Osteoblast (primary cell): ENCODE results near the gene VMO1. TPM values are rescaled to one million over a fixed set of nuclear protein-coding genes. Genes with fewer than 3 reads are reported as not detected.

Source experiments
- DNase-seq: peaks from one replicate; pipeline ENCODE4 v3.0.0; 2011; ENCODE audit warnings: low spot score, mixed read lengths; ENCODE audit not compliant: insufficient read length; ENCODE audit errors: missing footprints
- H2AFZ ChIP-seq: 2 replicates; pipeline ENCODE4 v1.6.0; 2011; ENCODE audit warnings: mild to moderate bottlenecking, low read length
- H3K27ac ChIP-seq: 2 replicates; pipeline ENCODE4 v1.5.1; 2011; ENCODE audit warnings: mild to moderate bottlenecking, low read depth, low read length, moderate library complexity
- H3K27me3 ChIP-seq: 2 replicates; pipeline ENCODE4 v1.6.0; 2012; ENCODE audit warnings: mild to moderate bottlenecking, control low read depth, inconsistent platforms, low read length, moderate library complexity; ENCODE audit not compliant: insufficient read depth
- H3K36me3 ChIP-seq: 2 replicates; pipeline ENCODE4 v1.5.1; 2011; ENCODE audit warnings: mild to moderate bottlenecking, low read length, control low read depth, moderate library complexity; ENCODE audit not compliant: insufficient read depth
- H3K4me1 ChIP-seq: 2 replicates; pipeline ENCODE4 v1.5.1; 2011; ENCODE audit warnings: mild to moderate bottlenecking, low read length, control low read depth, moderate library complexity; ENCODE audit not compliant: insufficient read depth
- H3K4me2 ChIP-seq: 2 replicates; pipeline ENCODE4 v1.6.0; 2011; ENCODE audit warnings: mild to moderate bottlenecking, low read length; ENCODE audit not compliant: insufficient read depth
- H3K4me3 ChIP-seq: fragments of 200-600 bp; sonication (generic); 3 replicates; pipeline ENCODE4 v1.5.1; 2012; ENCODE audit warnings: mild to moderate bottlenecking, low read length, inconsistent platforms; ENCODE audit not compliant: insufficient read depth
- H3K79me2 ChIP-seq: 2 replicates; pipeline ENCODE4 v1.6.0; 2012; ENCODE audit warnings: mild to moderate bottlenecking, low read length, control low read depth, inconsistent platforms; ENCODE audit not compliant: insufficient read depth
- H3K9me3 ChIP-seq: 2 replicates; pipeline ENCODE4 v1.5.1; 2011; ENCODE audit warnings: low read depth, low read length, control low read depth
- H4K20me1 ChIP-seq: 2 replicates; pipeline ENCODE4 v1.6.0; 2012; ENCODE audit warnings: mild to moderate bottlenecking, low read length, control low read depth; ENCODE audit not compliant: insufficient read depth
- CTCF ChIP-seq: IDR thresholded peaks from 2 replicates; pipeline ENCODE4 v1.5.1; 2011; ENCODE audit warnings: mild to moderate bottlenecking, low read depth, low read length, moderate library complexity; ENCODE audit errors: extremely low read depth
- total RNA-seq: library from RNA; depleted of rRNA; stranded (reverse); fragments of >200 nt; gene quantifications from 2 replicates; pipeline ENCODE4 v1.2.3, GENCODE V29; 2012

The VMO1 gene
- total RNA-seq, 1 donor: not detected

GRCh38 chr17:4743216-4743615, 42.9 kb downstream of the VMO1 start:
- DNase-seq: no peak
- H4K20me1 ChIP-seq: no peaks in the 10 kb centered on the region
- H3K27ac ChIP-seq: no peak overlapping the region
- H3K9me3 ChIP-seq: no peaks in the 10 kb centered on the region
- TF ChIP-seq CTCF: no peak
- H3K4me3 ChIP-seq: no peak overlapping the region
- H3K4me2 ChIP-seq: no peak overlapping the region
- H3K36me3 ChIP-seq: no peaks in the 10 kb centered on the region
- peaks cover 10% of the 10 kb centered on the region for H3K4me1 ChIP-seq
- H2AFZ ChIP-seq: no peak overlapping the region
- no peaks in the 10 kb centered on the region for H3K79me2 ChIP-seq
- H3K27me3 ChIP-seq: peaks cover 27% of the 10 kb centered on the region

DNA sequence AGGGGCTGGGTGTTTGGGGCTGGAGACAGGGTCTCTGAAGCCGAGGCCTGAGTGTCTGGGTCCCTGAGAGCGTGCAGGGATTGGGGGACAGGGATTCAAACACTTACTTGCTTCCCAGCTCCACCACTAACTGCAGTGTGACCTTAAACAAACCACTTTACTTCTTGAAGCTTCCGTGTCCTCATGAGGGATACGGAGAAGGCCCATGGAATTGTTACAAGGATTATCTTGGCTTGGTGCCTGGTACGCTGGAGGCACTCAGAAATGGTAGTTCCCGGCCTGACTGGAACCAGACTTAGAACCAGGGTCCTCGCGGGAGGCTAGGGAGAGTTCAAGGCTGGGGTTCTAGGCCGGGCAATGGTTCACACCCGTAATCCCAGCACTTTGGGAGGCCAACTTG, 43.5 kb downstream of the VMO1 start:
- Histone ChIP-seq H3K4me1 (peaks cover 10% of the 10 kb centered on the region), H2AFZ (no peak overlapping the region), H3K36me3 (no peaks in the 10 kb centered on the region), H3K27ac (no peak overlapping the region), H3K27me3 (peaks cover 25% of the 10 kb centered on the region), H4K20me1 (no peaks in the 10 kb centered on the region), H3K4me3 (no peak overlapping the region), H3K9me3 (no peaks in the 10 kb centered on the region), H3K79me2 (no peaks in the 10 kb centered on the region), H3K4me2 (no peak overlapping the region)
- peak; percentile 90 for DNase-seq
- TF ChIP-seq CTCF: no peak

DNA sequence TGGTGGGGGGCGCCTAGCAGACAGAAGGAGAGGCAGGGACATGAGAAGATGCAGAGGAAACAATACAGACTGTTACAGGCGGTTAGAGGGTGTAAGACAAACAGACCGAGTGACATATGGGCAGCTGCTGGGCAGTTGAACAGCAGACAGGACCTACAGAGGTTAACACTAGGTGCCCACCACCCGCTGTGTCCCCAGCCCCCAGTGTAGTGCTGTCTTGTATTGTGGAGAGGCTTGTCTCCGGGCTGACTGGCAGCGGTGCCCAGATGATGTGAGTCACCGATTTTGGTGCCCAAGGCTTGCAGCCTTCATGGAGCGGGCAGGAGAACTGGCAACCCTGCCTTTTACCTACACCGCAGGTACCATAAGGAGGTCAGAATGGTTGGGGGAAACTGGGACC, 44.0 kb downstream of the VMO1 start:
- no peaks in the 10 kb centered on the region for H3K79me2 ChIP-seq
- peaks cover 25% of the 10 kb centered on the region for H3K27me3 ChIP-seq
- no peak overlapping the region for H3K4me2 ChIP-seq
- peaks cover 10% of the 10 kb centered on the region for H3K4me1 ChIP-seq
- H2AFZ ChIP-seq: no peak overlapping the region
- DNase-seq: peak; percentile 72
- TF ChIP-seq CTCF: no peak
- no peaks in the 10 kb centered on the region for H3K36me3 ChIP-seq
- H3K4me3 ChIP-seq: no peak overlapping the region
- H3K27ac ChIP-seq: no peak overlapping the region
- no peaks in the 10 kb centered on the region for H4K20me1 ChIP-seq
- H3K9me3 ChIP-seq: no peaks in the 10 kb centered on the region

DNA sequence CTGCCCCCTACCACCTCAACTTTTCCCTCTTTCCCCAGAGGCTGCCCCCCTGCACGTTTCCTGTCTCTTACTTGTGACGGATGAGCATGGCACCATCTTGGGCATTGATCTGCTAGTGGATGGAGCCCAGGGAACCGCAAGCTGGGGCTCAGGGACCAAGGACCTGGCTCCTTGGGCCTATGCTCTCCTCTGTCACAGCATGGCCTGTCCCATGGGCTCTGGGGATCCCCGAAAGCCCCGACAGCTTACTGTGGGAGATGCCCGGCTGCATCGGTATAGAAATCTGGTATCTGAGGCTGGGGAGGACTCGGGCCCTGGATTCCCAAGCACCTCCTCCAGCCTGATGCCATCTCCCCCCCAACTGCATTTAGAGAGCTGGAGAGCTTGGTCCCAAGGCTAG, 44.6 kb downstream of the VMO1 start:
- peaks cover 10% of the 10 kb centered on the region for H3K4me1 ChIP-seq
- no peak overlapping the region for H3K4me2 ChIP-seq
- H3K27me3 ChIP-seq: peaks cover 24% of the 10 kb centered on the region
- no peaks in the 10 kb centered on the region for H3K9me3 ChIP-seq
- H3K36me3 ChIP-seq: no peaks in the 10 kb centered on the region
- H4K20me1 ChIP-seq: no peaks in the 10 kb centered on the region
- peak; percentile 72 for DNase-seq
- no peak overlapping the region for H2AFZ ChIP-seq
- H3K79me2 ChIP-seq: no peaks in the 10 kb centered on the region
- H3K4me3 ChIP-seq: no peak overlapping the region
- TF ChIP-seq CTCF: no peak
- H3K27ac ChIP-seq: no peak overlapping the region
